H1 (cell line): ENCODE results near the gene GCH1. TPM values are rescaled to one million over a fixed set of nuclear protein-coding genes. Genes with fewer than 3 reads are reported as not detected.

Experiments used
- CTCF ChIA-PET: fragments of 300-600 bp; sonication (Branson Sonifier 250); formaldehyde crosslinking; loops from one replicate; lab custom pipeline; 2021; ENCODE audit not compliant: partially characterized antibody; lab: Charles Lee
- POLR2A ChIA-PET: fragments of 300-600 bp; sonication (Branson Sonifier 250); formaldehyde crosslinking; loops from one replicate; lab custom pipeline; 2021; ENCODE audit warnings: inconsistent platforms; ENCODE audit not compliant: partially characterized antibody; lab: Charles Lee
- DNase-seq, 2 experiments: peaks; one replicate each; pipeline versions ENCODE4 v3.0.0 to v3.0.0-alpha.2; 2010 to 2022; ENCODE audit warnings: low spot score in 2 of 2, low read depth in 1 of 2, mixed read lengths in 1 of 2
- FAIRE-seq: peaks from 2 replicates; lab custom pipeline; 2011; peaks lifted over from hg19 to GRCh38; lab: Jason Lieb, UNC
- H2AFZ ChIP-seq: 2 replicates; pipeline ENCODE4 v1.8.1; 2012; ENCODE audit warnings: low read length, inconsistent platforms
- H2AK5ac ChIP-seq: 2 replicates; pipeline ENCODE4 v1.6.1; 2013; ENCODE audit warnings: low read depth, low read length
- H2BK120ac ChIP-seq: replicated peaks from 2 replicates; pipeline ENCODE3; 2013; ENCODE audit warnings: low read depth, low read length, inconsistent platforms
- H2BK12ac ChIP-seq: 2 replicates; pipeline ENCODE4 v1.6.1; 2013; ENCODE audit warnings: low read depth, low read length
- H2BK15ac ChIP-seq: 2 replicates; pipeline ENCODE4 v1.6.1; 2013; ENCODE audit warnings: low read length
- H2BK20ac ChIP-seq: 2 replicates; pipeline ENCODE4 v1.6.1; 2013; ENCODE audit warnings: low read length
- H2BK5ac ChIP-seq: 2 replicates; pipeline ENCODE4 v1.6.1; 2013; ENCODE audit warnings: low read depth, low read length
- H3K14ac ChIP-seq: 2 replicates; pipeline ENCODE4 v1.6.1; 2013; ENCODE audit warnings: inconsistent platforms; ENCODE audit not compliant: insufficient read length
- H3K18ac ChIP-seq: 2 replicates; pipeline ENCODE4 v1.6.1; 2013; ENCODE audit warnings: low read length; ENCODE audit errors: extremely low read depth
- H3K23ac ChIP-seq: 2 replicates; pipeline ENCODE4 v1.6.1; 2013; ENCODE audit warnings: inconsistent platforms; ENCODE audit not compliant: insufficient read length
- H3K23me2 ChIP-seq: 2 replicates; pipeline ENCODE4 v1.6.1; 2013; ENCODE audit warnings: low read depth, low read length
- H3K27ac ChIP-seq: 2 replicates; pipeline ENCODE4 v1.6.1; 2011; ENCODE audit warnings: low read depth, low read length, inconsistent platforms
- H3K27me3 ChIP-seq, 4 experiments: replicated peaks in 1 of 4; 1 replicate in 1 of 4; 2 replicates in 3 of 4; pipeline versions ENCODE4 v1.6.1 to v1.8.1; 2011 to 2013; ENCODE audit warnings: low read length in 3 of 4, mild to moderate bottlenecking in 3 of 4, inconsistent platforms in 2 of 4, mixed read lengths in 2 of 4, moderate library complexity in 1 of 4; ENCODE audit not compliant: control insufficient read depth in 3 of 4, insufficient read depth in 3 of 4; ENCODE audit errors: extremely low read depth in 1 of 4
- H3K36me3 ChIP-seq, 4 experiments: 2 replicates each; pipeline versions ENCODE4 v1.6.1 to v1.8.1; 2011 to 2013; ENCODE audit warnings: mild to moderate bottlenecking in 4 of 4, low read length in 3 of 4, moderate library complexity in 2 of 4, control low read depth in 1 of 4, inconsistent platforms in 1 of 4; ENCODE audit not compliant: insufficient read depth in 4 of 4, control insufficient read depth in 2 of 4
- H3K4ac ChIP-seq: replicated peaks from 2 replicates; pipeline ENCODE3; 2013; ENCODE audit warnings: low read length, low read depth, mixed read lengths, inconsistent platforms; ENCODE audit not compliant: insufficient read length
- H3K4me1 ChIP-seq, 4 experiments: replicated peaks in 1 of 4; 1 replicate in 1 of 4; 2 replicates in 3 of 4; pipeline versions ENCODE4 v1.6.1 to v1.8.1; 2011 to 2013; ENCODE audit warnings: low read length in 3 of 4, inconsistent platforms in 2 of 4, mixed read lengths in 1 of 4; ENCODE audit not compliant: insufficient read depth in 4 of 4, control insufficient read depth in 3 of 4
- H3K4me2 ChIP-seq, 2 experiments: 2 replicates each; pipeline versions ENCODE4 v1.6.1 to v1.8.1; 2011 to 2013; ENCODE audit warnings: low read depth in 2 of 2, low read length in 2 of 2, control low read depth in 1 of 2, inconsistent platforms in 1 of 2, mild to moderate bottlenecking in 1 of 2; ENCODE audit not compliant: insufficient read depth in 1 of 2
- H3K4me3 ChIP-seq, 4 experiments: fragments of 200-600, 300-600 bp in 1 of 4; sonication (generic), shearing (Covaris generic), sonication (Bioruptor Twin) in 1 of 4; 2 replicates each; pipeline versions ENCODE4 v1.5.1 to v1.8.1; 2011 to 2016; ENCODE audit warnings: low read length in 4 of 4, low read depth in 3 of 4, control low read depth in 2 of 4, inconsistent platforms in 2 of 4, mild to moderate bottlenecking in 2 of 4, mixed read lengths in 1 of 4, moderate library complexity in 1 of 4; ENCODE audit not compliant: insufficient read depth in 2 of 4; ENCODE audit errors: extremely low read depth in 1 of 4
- H3K56ac ChIP-seq: replicated peaks from 2 replicates; pipeline ENCODE3; 2013; ENCODE audit warnings: low read depth, mild to moderate bottlenecking, mixed read lengths, low read length, inconsistent platforms; ENCODE audit not compliant: insufficient read length
- H3K79me1 ChIP-seq: 2 replicates; pipeline ENCODE4 v1.6.1; 2013; ENCODE audit warnings: low read depth, low read length, control low read depth
- H3K79me2 ChIP-seq, 2 experiments: 2 replicates each; pipeline versions ENCODE4 v1.6.1 to v1.8.1; 2012 to 2013; ENCODE audit warnings: low read length in 2 of 2, mild to moderate bottlenecking in 2 of 2, inconsistent platforms in 1 of 2; ENCODE audit not compliant: insufficient read depth in 2 of 2, control insufficient read depth in 1 of 2
- H3K9ac ChIP-seq, 4 experiments: replicated peaks in 1 of 4; 1 replicate in 1 of 4; 2 replicates in 3 of 4; pipeline versions ENCODE4 v1.6.1 to v1.8.1; 2011 to 2013; ENCODE audit warnings: low read depth in 3 of 4, low read length in 3 of 4, control low read depth in 2 of 4, mild to moderate bottlenecking in 2 of 4, moderate library complexity in 2 of 4, inconsistent platforms in 1 of 4; ENCODE audit errors: extremely low read depth in 1 of 4
- H3K9me3 ChIP-seq, 2 experiments: 2 replicates each; pipeline versions ENCODE4 v1.6.1 to v1.8.1; 2012 to 2013; ENCODE audit warnings: mild to moderate bottlenecking in 2 of 2, moderate library complexity in 2 of 2, control low read depth in 1 of 2, inconsistent platforms in 1 of 2, low read depth in 1 of 2, low read length in 1 of 2, mixed read lengths in 1 of 2; ENCODE audit not compliant: insufficient read depth in 2 of 2
- H4K20me1 ChIP-seq, 2 experiments: replicated peaks in 1 of 2; 2 replicates each; pipeline versions ENCODE3 to v1.8.1; 2011 to 2013; ENCODE audit warnings: inconsistent platforms in 2 of 2, low read length in 2 of 2, mild to moderate bottlenecking in 1 of 2; ENCODE audit not compliant: insufficient read depth in 2 of 2, control insufficient read depth in 1 of 2
- H4K5ac ChIP-seq: 2 replicates; pipeline ENCODE4 v1.6.1; 2013; ENCODE audit warnings: low read length, low read depth, mixed read lengths, inconsistent platforms; ENCODE audit not compliant: insufficient read length
- H4K8ac ChIP-seq: 2 replicates; pipeline ENCODE4 v1.8.0; 2013; ENCODE audit warnings: mild to moderate bottlenecking, moderate library complexity, low read length, inconsistent platforms; ENCODE audit not compliant: insufficient read depth; ENCODE audit errors: extremely low read depth
- H4K91ac ChIP-seq: replicated peaks from 2 replicates; pipeline ENCODE3; 2013; ENCODE audit warnings: low read length, mixed read lengths, inconsistent platforms; ENCODE audit not compliant: insufficient read length
- ATF3 ChIP-seq: IDR thresholded peaks from 2 replicates; pipeline ENCODE4 v1.6.1; 2011; ENCODE audit warnings: low read depth, mild to moderate bottlenecking, low read length; ENCODE audit not compliant: insufficient read depth
- FOSL1 ChIP-seq: IDR thresholded peaks from 2 replicates; pipeline ENCODE4 v1.6.1; 2011; ENCODE audit warnings: mild to moderate bottlenecking, low read depth, low read length, moderate library complexity; ENCODE audit not compliant: insufficient read depth
- SIRT6 ChIP-seq: IDR thresholded peaks from one replicate; pipeline ENCODE4 v1.7.1; 2012; ENCODE audit warnings: low read length, inconsistent platforms
- SP4 ChIP-seq: IDR thresholded peaks from 2 replicates; pipeline ENCODE4 v1.6.1; 2012; ENCODE audit warnings: low read length, inconsistent platforms
- WGBS, 2 experiments: shearing (Covaris generic) in 1 of 2; methylation state at CpG; one replicate each; pipeline versions ENCODE4 v1.1.6 to v1.1.7; 2013 to 2015; ENCODE audit warnings: low lambda C conversion rate in 2 of 2, mixed read lengths in 2 of 2, inconsistent platforms in 1 of 2, low coverage in 1 of 2, missing lambda C conversion rate in 1 of 2; ENCODE audit not compliant: insufficient replicate concordance in 2 of 2, insufficient coverage in 1 of 2, insufficient read length in 1 of 2; ENCODE audit errors: extremely low coverage in 1 of 2, missing lambda C conversion rate in 1 of 2; 5-methylcytosine and 5-hydroxymethylcytosine counted together
- polyA plus RNA-seq, 7 experiments: library from polyadenylated mRNA; depleted of rRNA in 3 of 7; stranded (reverse) in 5 of 7; unstranded in 2 of 7; fragments of >200 nt in 5 of 7; fragments of 200-250 nt in 2 of 7; gene quantifications; 1 replicate in 5 of 7; 2 replicates in 1 of 7; 4 replicates in 1 of 7; pipeline versions ENCODE4 v1.2.1 to v1.2.3, GENCODE V29; 2011 to 2013; ENCODE audit warnings: missing spikeins in 2 of 7, mixed read lengths in 2 of 7
- total RNA-seq: library from RNA; stranded (reverse); fragmentation: NEBNext Ultra II Directional; extraction: Animal tissue kit (Norgen Biotek cat#: 25700); gene quantifications from 2 replicates; pipeline ENCODE4 v1.2.1, GENCODE V29; 2021
- TF ChIP-seq, protein P1 (sequence below): IDR thresholded peaks from 2 replicates; pipeline ENCODE4 v1.6.1; 2011; ENCODE audit warnings: low read length, improper control_type of control experiment

The GCH1 gene
- total and polyA plus RNA-seq, 2 of the 8 experiments (the other 6 are each of a cell fraction or from before 2014, with no cell fraction given) = 7.3 to 7.9 TPM

- Histone ChIP-seq H3K79me1 (no peaks in the 10 kb centered on the region), H3K36me3 (peaks cover 4 to 57% (median 25%) of the 10 kb centered on the region in 4 experiments), H2AFZ (no peak overlapping the region), H3K9me3 (peaks cover 9% of the 10 kb centered on the region in 2 experiments; a peak in 2 of 4 replicates), H4K91ac (no peak overlapping the region), H3K18ac (no peak overlapping the region), H2BK120ac (no peak overlapping the region), H2AK5ac (no peak overlapping the region), H3K79me2 (no peaks in the 10 kb centered on the region), H3K4me3 (no peak overlapping the region), H4K5ac (no peak overlapping the region), H4K20me1 (peaks cover 0 to 1% of the 10 kb centered on the region in 2 experiments), H3K27ac (no peak overlapping the region), H3K14ac (no peak overlapping the region), H3K4me1 (no peaks in the 10 kb centered on the region), H2BK20ac (no peak overlapping the region), H3K23me2 (no peaks in the 10 kb centered on the region), H3K4me2 (no peak overlapping the region), H3K23ac (no peak overlapping the region), H2BK15ac (no peak overlapping the region), H3K27me3 (no peaks in the 10 kb centered on the region), H4K8ac (no peak overlapping the region), H3K56ac (no peak overlapping the region), H3K4ac (no peak overlapping the region), H2BK5ac (no peak overlapping the region), H3K9ac (no peak overlapping the region), H2BK12ac (no peak overlapping the region)
- CTCF ChIA-PET = no interaction called here
- FAIRE-seq (no peak), DNase-seq (no peak)
- 93% methylated on average over 9 of the region's 9 CpGs; no CpG with 5 or more reads in 1 of the 2 experiments for WGBS, 2 experiments
- POLR2A ChIA-PET = interaction anchor here (0.5 to 1.4 kb wide), 4 partner anchors 10 to 41 kb away, joined by 3 to 4 read pairs (median 3); no protein-coding TSS in a partner anchor
- TF ChIP-seq SP4 = no peak
- no peak for TF ChIP-seq ATF3
- TF ChIP-seq FOSL1 = no peak
- TF ChIP-seq, protein P1, sequence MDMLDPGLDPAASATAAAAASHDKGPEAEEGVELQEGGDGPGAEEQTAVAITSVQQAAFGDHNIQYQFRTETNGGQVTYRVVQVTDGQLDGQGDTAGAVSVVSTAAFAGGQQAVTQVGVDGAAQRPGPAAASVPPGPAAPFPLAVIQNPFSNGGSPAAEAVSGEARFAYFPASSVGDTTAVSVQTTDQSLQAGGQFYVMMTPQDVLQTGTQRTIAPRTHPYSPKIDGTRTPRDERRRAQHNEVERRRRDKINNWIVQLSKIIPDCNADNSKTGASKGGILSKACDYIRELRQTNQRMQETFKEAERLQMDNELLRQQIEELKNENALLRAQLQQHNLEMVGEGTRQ = no peak
- TF ChIP-seq SIRT6 = no peak
These were observed 42.2 kb upstream of the GCH1 start for GRCh38 chr14:54944737-54945391.
